K562 (cell line): Measurements from ENCODE around the gene ABCC10. TPM values are rescaled to one million over a fixed set of nuclear protein-coding genes. Genes with fewer than 3 reads are reported as not detected.

Experiments
- ATAC-seq: fragments of 200-7000 bp; cut with Tn5 transposase; 3 replicates; pipeline ENCODE4 v1.9.1; 2020; ENCODE audit warnings: moderate library complexity
- BruUV-seq: library from RNA; stranded (reverse); fragments of 400-500 nt; replicated peaks from 2 replicates; lab custom pipeline; 2021; lab: Mats Ljungman, UMichigan
- CTCF ChIA-PET: fragments of 300-600 bp; formaldehyde crosslinking; extraction: SDS; loops from one replicate; lab custom pipeline; 2021; ENCODE audit warnings: low intra/inter-chr PET ratio; lab: Yijun Ruan, JAX
- POLR2A ChIA-PET: fragments of 300-600, 350-650 bp; sonication (Branson Sonifier 250); formaldehyde crosslinking; extraction: SDS; loops from one replicate; lab custom pipeline; 2021; ENCODE audit warnings: antibody characterized with exemption, inconsistent platforms; lab: Yijun Ruan, JAX
- DNase-seq, 4 experiments: peaks; one replicate each; pipeline versions ENCODE4 v3.0.0 to v3.0.0-alpha.2; 2011 to 2018; ENCODE audit warnings: low spot score in 3 of 4, mixed read lengths in 3 of 4; ENCODE audit errors: extremely low read depth in 1 of 4
- FAIRE-seq: peaks from 2 replicates; lab custom pipeline; 2011; peaks lifted over from hg19 to GRCh38; lab: Jason Lieb, UNC
- H2AFZ ChIP-seq: 2 replicates; pipeline ENCODE4 v1.6.0; 2011; ENCODE audit warnings: low read depth, low read length, control low read depth, inconsistent platforms
- H3K27ac ChIP-seq: fragments of 200-600 bp; 3 replicates; pipeline ENCODE4 v1.8.0; 2011; ENCODE audit warnings: low read depth, mild to moderate bottlenecking, control low read depth, inconsistent platforms, low read length, moderate library complexity, mixed read lengths; ENCODE audit errors: extremely low read depth
- H3K27me3 ChIP-seq, 2 experiments: fragments of 300-600 bp in 1 of 2; 2 replicates in 1 of 2; 3 replicates in 1 of 2; pipeline versions ENCODE4 v1.6.0 to v1.8.0; 2011; ENCODE audit warnings: inconsistent platforms in 2 of 2, low read length in 2 of 2, mild to moderate bottlenecking in 1 of 2, mixed read lengths in 1 of 2, moderate library complexity in 1 of 2; ENCODE audit not compliant: control insufficient read depth in 2 of 2, insufficient read depth in 2 of 2
- H3K36me3 ChIP-seq: fragments of 300-600 bp; 3 replicates; pipeline ENCODE4 v1.8.0; 2011; ENCODE audit warnings: mild to moderate bottlenecking, low read length, inconsistent platforms; ENCODE audit not compliant: control insufficient read depth, insufficient read depth
- H3K4me1 ChIP-seq, 2 experiments: fragments of 200-600 bp in 1 of 2; replicated peaks in 1 of 2; 2 replicates in 1 of 2; 3 replicates in 1 of 2; pipeline versions ENCODE4 v1.5.1 to v1.8.0; 2011; ENCODE audit warnings: inconsistent platforms in 2 of 2, low read length in 2 of 2, mild to moderate bottlenecking in 1 of 2, mixed read lengths in 1 of 2, moderate library complexity in 1 of 2; ENCODE audit not compliant: control insufficient read depth in 2 of 2, insufficient read depth in 2 of 2
- H3K4me2 ChIP-seq: 2 replicates; pipeline ENCODE4 v1.6.1; 2011; ENCODE audit warnings: low read length, control low read depth, inconsistent platforms, mixed read lengths; ENCODE audit not compliant: insufficient read depth
- H3K4me3 ChIP-seq: fragments of 200-600 bp; sonication (generic), shearing (Covaris generic); 2 replicates; pipeline ENCODE4 v1.5.1; 2016; ENCODE audit warnings: control low read depth, inconsistent platforms
- H3K79me2 ChIP-seq: fragments of 200-600 bp; 3 replicates; pipeline ENCODE4 v1.8.0; 2011; ENCODE audit warnings: low read length, inconsistent platforms; ENCODE audit not compliant: control insufficient read depth, insufficient read depth
- H3K9ac ChIP-seq, 2 experiments: 2 replicates each; pipeline versions ENCODE4 v1.6.0 to v1.6.1; 2011; ENCODE audit warnings: low read depth in 2 of 2, low read length in 2 of 2, control low read depth in 1 of 2, inconsistent platforms in 1 of 2, mild to moderate bottlenecking in 1 of 2, mixed read lengths in 1 of 2; ENCODE audit not compliant: insufficient read depth in 1 of 2
- H3K9me1 ChIP-seq: one replicate; pipeline ENCODE4 v1.6.0; 2011; ENCODE audit warnings: inconsistent platforms, mild to moderate bottlenecking, low read length, moderate library complexity; ENCODE audit not compliant: control insufficient read depth, insufficient read depth
- H3K9me3 ChIP-seq: replicated peaks from 2 replicates; pipeline ENCODE4 v1.5.1; 2011; ENCODE audit warnings: low read depth, low read length, inconsistent platforms; ENCODE audit not compliant: control insufficient read depth, insufficient read depth
- H4K20me1 ChIP-seq: replicated peaks from 2 replicates; pipeline ENCODE4 v1.6.1; 2011; ENCODE audit warnings: low read length, inconsistent platforms, mixed read lengths; ENCODE audit not compliant: control insufficient read depth, insufficient read depth
- BRD9 ChIP-seq: fragments of 450-650 bp; IDR thresholded peaks from 2 replicates; pipeline ENCODE4 v1.6.1; 2018; ENCODE audit warnings: low read depth; ENCODE audit not compliant: partially characterized antibody
- WGBS: fragments of 100-300 bp; shearing (Covaris generic); methylation state at CpG from one replicate; pipeline ENCODE4 v1.1.6; 2016; ENCODE audit warnings: low coverage, mixed read lengths; ENCODE audit not compliant: insufficient coverage; ENCODE audit errors: missing lambda C conversion rate; 5-methylcytosine and 5-hydroxymethylcytosine counted together
- in situ Hi-C: fragments of 300-500 bp; cut with MboI; formaldehyde crosslinking; loops from 4 replicates; pipeline ENCODE4 v1.15.0; 2018; ENCODE audit warnings: inconsistent platforms, mixed read lengths
- intact Hi-C: fragments of 100-400 bp; cut with micrococcal nuclease; formaldehyde crosslinking; loops from 2 replicates; pipeline ENCODE4 v1.14.2; 2022
- polyA plus RNA-seq, 8 experiments: library from polyadenylated mRNA; depleted of rRNA in 4 of 8; stranded (reverse) in 5 of 8; unstranded in 3 of 8; fragments of >200 nt; fragmentation: Nextera tagmentation in 2 of 8; fragmentation: Illumina TruSeq in 1 of 8; extraction: Ambion mirVana in 2 of 8; extraction: Trizol in 1 of 8; gene quantifications; 2 replicates each; pipeline versions ENCODE4 v1.2.1 to v1.2.3, GENCODE V29; 2011 to 2014; ENCODE audit warnings: inconsistent platforms in 1 of 8, missing spikeins in 1 of 8
- total RNA-seq, 7 experiments: library from RNA; depleted of rRNA in 6 of 7; stranded (reverse); fragments of >200 nt in 6 of 7; fragmentation: Illumina TruSeq in 2 of 7; extraction: Trizol in 2 of 7; gene quantifications; 2 replicates each; pipeline versions ENCODE4 v1.2.1 to v1.2.3, GENCODE V29; 2011 to 2021; ENCODE audit warnings: low replicate concordance in 1 of 7
- TF ChIP-seq, protein P1 (sequence below): fragments of 250-450 bp; sonication (Bioruptor Pico); IDR thresholded peaks from 2 replicates; pipeline ENCODE4 v1.5.0; 2021; ENCODE audit warnings: mild to moderate bottlenecking, moderate library complexity

ABCC10 gene
- total and polyA plus RNA-seq, 9 of the 15 experiments (the other 6 are each of a cell fraction or from before 2014, with no cell fraction given), result 2.4 to 29.1 (median 13.7) TPM

DNA sequence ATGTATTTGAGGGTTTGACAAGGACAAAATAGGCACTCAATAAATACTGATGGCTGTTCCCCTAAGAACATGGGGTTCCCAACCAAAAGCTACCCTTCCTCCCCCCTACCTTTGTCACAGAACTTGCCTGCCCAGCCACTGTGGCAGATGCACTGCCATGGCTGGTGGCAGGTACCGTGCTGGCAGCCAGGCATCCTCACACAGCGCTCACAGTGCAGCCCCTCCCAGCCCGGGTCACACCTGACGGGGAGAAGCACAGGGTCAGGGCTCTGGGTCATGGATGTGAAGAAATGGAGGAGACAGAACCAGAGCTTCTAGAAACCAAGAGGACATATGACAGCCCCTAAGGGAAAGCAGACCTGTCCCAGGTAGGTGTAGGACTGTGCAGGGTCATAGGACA is 25.6 kb downstream of the ABCC10 start:
- BruUV-seq, result no TSS peak
- peaks cover 19% of the 10 kb centered on the region; the same call in 1 of the 3 replicates for H3K36me3 ChIP-seq
- H3K4me2 ChIP-seq, result no peak overlapping the region
- CTCF ChIA-PET, result no interaction called here
- no peak for FAIRE-seq
- no peak overlapping the region for H2AFZ ChIP-seq
- no peak for TF ChIP-seq BRD9
- TF ChIP-seq, protein P1, sequence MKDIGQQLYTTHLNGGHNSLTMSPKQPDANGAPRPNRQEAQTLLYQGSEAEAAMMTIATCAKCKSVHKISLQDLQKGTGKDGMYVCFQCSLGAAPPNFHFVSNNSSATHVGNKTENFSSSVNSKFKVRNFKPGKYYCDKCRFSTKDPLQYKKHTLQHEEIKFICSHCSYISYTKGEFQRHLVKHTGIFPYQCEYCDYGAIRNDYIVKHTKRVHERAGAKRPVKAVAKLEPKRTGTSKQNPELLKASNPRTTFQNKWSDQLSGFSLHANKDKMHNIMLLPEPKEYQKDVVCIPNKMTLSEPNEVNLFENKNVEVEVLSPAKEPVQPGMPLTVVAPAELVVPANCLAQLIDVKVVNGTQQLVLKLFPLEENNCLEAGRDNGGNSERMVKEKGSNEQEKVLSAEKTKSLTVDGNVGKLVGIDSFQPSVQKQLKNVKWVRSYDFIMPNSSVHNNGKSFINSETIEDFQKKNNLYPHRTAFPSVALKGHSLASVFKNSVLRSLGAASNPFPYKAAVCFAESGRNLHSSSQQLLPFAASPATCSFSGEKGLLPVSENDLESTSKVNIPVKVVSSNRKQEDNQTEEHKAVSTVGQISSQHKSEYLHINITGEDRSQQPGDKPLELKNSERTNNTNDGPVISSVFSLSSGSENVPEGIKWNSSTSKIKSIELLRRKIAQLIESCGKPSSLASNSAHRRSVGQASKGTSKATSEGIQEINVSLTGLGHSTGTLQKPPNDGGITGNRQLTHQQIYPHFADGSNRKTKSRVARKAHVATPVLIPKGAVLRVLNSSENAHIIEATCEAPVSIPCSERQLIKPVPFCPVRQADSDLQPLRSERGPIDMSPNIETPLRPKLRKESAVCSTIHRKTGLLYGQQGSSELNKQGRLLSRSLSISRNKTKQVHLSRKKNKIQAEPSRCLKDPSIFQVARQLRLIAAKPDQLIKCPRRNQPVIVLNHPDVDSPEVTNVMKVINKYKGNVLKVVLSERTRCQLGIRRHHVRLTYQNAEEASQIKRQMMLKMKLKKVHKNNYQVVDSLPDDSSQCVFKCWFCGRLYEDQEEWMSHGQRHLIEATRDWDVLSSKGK, result no peak
- TF ChIP-seq, all 486 proteins: peak for 0
- intact Hi-C loops, result no loop called here
- POLR2A ChIA-PET, result interaction anchor here (1.1 kb wide), 1 partner anchor 14 kb away, joined by 3 read pairs; no protein-coding TSS in a partner anchor
- no peak overlapping the region for H3K9ac ChIP-seq
- no peaks in the 10 kb centered on the region for H3K79me2 ChIP-seq
- H3K27me3 ChIP-seq, result no peaks in the 10 kb centered on the region; a peak in 1 of 5 replicates
- H3K27ac ChIP-seq, result no peak overlapping the region
- no peaks in the 10 kb centered on the region for H4K20me1 ChIP-seq
- 86% methylated on average over 4 of the region's 4 CpGs for WGBS
- in situ Hi-C loops, result no loop called here
- no peaks in the 10 kb centered on the region for H3K9me1 ChIP-seq
- H3K4me3 ChIP-seq, result no peak overlapping the region
- peaks cover 0 to 18% of the 10 kb centered on the region in 2 experiments; a peak in 4 of 5 replicates for H3K4me1 ChIP-seq
- 0 out of 2 replicates have a peak, but pooled peaks cover 6% of the 10 kb centered on the region for H3K9me3 ChIP-seq
- no peak for DNase-seq
- no peak for ATAC-seq
